Endothelial cell of umbilical vein (primary cell): ENCODE results near the gene COL4A2. TPM values are rescaled to one million over a fixed set of nuclear protein-coding genes. Genes with fewer than 3 reads are reported as not detected.

Experiments used
- BruUV-seq: library from RNA; stranded (reverse); fragments of 400-500 nt; replicated peaks from 2 replicates; lab custom pipeline; 2021; lab: Mats Ljungman, UMichigan
- CTCF ChIA-PET: fragments of 300-600, 350-600 bp; sonication (Branson Sonifier 250); formaldehyde crosslinking; loops from one replicate; lab custom pipeline; 2021; ENCODE audit warnings: antibody characterized with exemption, inconsistent platforms; lab: Charles Lee
- POLR2A ChIA-PET: fragments of 300-600, 350-600 bp; sonication (Branson Sonifier 250); formaldehyde crosslinking; loops from one replicate; lab custom pipeline; 2021; ENCODE audit warnings: antibody characterized with exemption, inconsistent platforms; lab: Charles Lee
- DNase-seq: peaks from one replicate; pipeline ENCODE4 v3.0.0-alpha.2; 2011; ENCODE audit warnings: low read depth, low spot score
- FAIRE-seq: peaks from 2 replicates; lab custom pipeline; 2011; peaks lifted over from hg19 to GRCh38; lab: Jason Lieb, UNC
- H2AFZ ChIP-seq: 2 replicates; pipeline ENCODE4 v1.6.0; 2012; ENCODE audit warnings: low read depth, low read length, control low read depth, inconsistent platforms
- H3K27ac ChIP-seq: 2 replicates; pipeline ENCODE4 v1.5.1; 2011; ENCODE audit warnings: low read depth, mild to moderate bottlenecking, control low read depth, low read length, moderate library complexity; ENCODE audit not compliant: insufficient read depth
- H3K27me3 ChIP-seq, 2 experiments: 2 replicates each; pipeline versions ENCODE4 v1.6.0 to v1.6.1; 2011; ENCODE audit warnings: low read length in 2 of 2, mixed read lengths in 1 of 2; ENCODE audit not compliant: control insufficient read depth in 2 of 2, insufficient read depth in 2 of 2
- H3K36me3 ChIP-seq, 2 experiments: 2 replicates in 1 of 2; 3 replicates in 1 of 2; pipeline ENCODE4 v1.5.1; 2011; ENCODE audit warnings: low read length in 2 of 2, mild to moderate bottlenecking in 1 of 2, moderate library complexity in 1 of 2; ENCODE audit not compliant: control insufficient read depth in 2 of 2, insufficient read depth in 2 of 2; ENCODE audit errors: extremely low read depth in 1 of 2
- H3K4me1 ChIP-seq: 3 replicates; pipeline ENCODE4 v1.5.1; 2011; ENCODE audit warnings: mild to moderate bottlenecking, low read length; ENCODE audit not compliant: control insufficient read depth, insufficient read depth; ENCODE audit errors: extremely low read depth
- H3K4me2 ChIP-seq: 2 replicates; pipeline ENCODE4 v1.6.1; 2011; ENCODE audit warnings: low read length, control low read depth, mixed read lengths; ENCODE audit not compliant: insufficient read depth
- H3K4me3 ChIP-seq, 3 experiments: fragments of 200-600 bp in 1 of 3; sonication (generic), shearing (Covaris generic) in 1 of 3; replicated peaks in 1 of 3; 2 replicates each; pipeline ENCODE4 v1.5.1; 2011 to 2016; ENCODE audit warnings: control low read depth in 3 of 3, low read length in 3 of 3, mild to moderate bottlenecking in 2 of 3, inconsistent platforms in 1 of 3, low read depth in 1 of 3, moderate library complexity in 1 of 3; ENCODE audit not compliant: insufficient read depth in 1 of 3
- H3K79me2 ChIP-seq: 2 replicates; pipeline ENCODE4 v1.6.0; 2012; ENCODE audit warnings: low read length, inconsistent platforms; ENCODE audit not compliant: control insufficient read depth, insufficient read depth
- H3K9ac ChIP-seq: replicated peaks from 2 replicates; pipeline ENCODE3; 2011; ENCODE audit warnings: low read length, control low read depth; ENCODE audit not compliant: insufficient read depth; ENCODE audit errors: extremely low read depth
- H3K9me1 ChIP-seq: replicated peaks from 3 replicates; pipeline ENCODE4 v1.6.0; 2011; ENCODE audit warnings: mild to moderate bottlenecking, low read length; ENCODE audit not compliant: control insufficient read depth, insufficient read depth; ENCODE audit errors: extremely low read depth
- H3K9me3 ChIP-seq: replicated peaks from 2 replicates; pipeline ENCODE4 v1.5.1; 2012; ENCODE audit warnings: low read length, inconsistent platforms; ENCODE audit not compliant: control insufficient read depth, insufficient read depth
- H4K20me1 ChIP-seq: replicated peaks from 2 replicates; pipeline ENCODE3; 2011; ENCODE audit warnings: mild to moderate bottlenecking, low read length; ENCODE audit not compliant: control insufficient read depth, insufficient read depth; ENCODE audit errors: extremely low read depth
- EZH2 ChIP-seq: IDR thresholded peaks from 2 replicates; pipeline ENCODE4 v1.6.1; 2012; ENCODE audit warnings: borderline replicate concordance, low read depth, mild to moderate bottlenecking, moderate library complexity, low read length, inconsistent platforms; ENCODE audit not compliant: severe bottlenecking
- FOS ChIP-seq: IDR thresholded peaks from 2 replicates; pipeline ENCODE4 v1.6.1; 2011; ENCODE audit warnings: mild to moderate bottlenecking, low read length, moderate library complexity, borderline replicate concordance; ENCODE audit not compliant: insufficient read depth
- GATA2 ChIP-seq: IDR thresholded peaks from 2 replicates; pipeline ENCODE4 v1.7.0; 2011; ENCODE audit warnings: low read depth, mild to moderate bottlenecking, moderate library complexity, mixed read lengths, low read length; ENCODE audit not compliant: insufficient read length, insufficient read depth
- MYC ChIP-seq: IDR thresholded peaks from one replicate; pipeline ENCODE4 v1.6.1; 2011; ENCODE audit warnings: mild to moderate bottlenecking, low read depth, low read length
- POLR2A ChIP-seq: IDR thresholded peaks from 2 replicates; pipeline ENCODE4 v1.6.1; 2012; ENCODE audit warnings: low read depth, mild to moderate bottlenecking, control low read depth, low read length
- POLR2AphosphoS5 ChIP-seq: IDR thresholded peaks from 2 replicates; pipeline ENCODE4 v1.6.1; 2012; ENCODE audit warnings: low read depth, mild to moderate bottlenecking, control low read depth, low read length, moderate library complexity; ENCODE audit not compliant: insufficient read depth
- dilution Hi-C: fragments of 300-500 bp; cut with MboI; formaldehyde crosslinking; loops from one replicate; pipeline ENCODE4 v1.15.0; 2019; ENCODE audit warnings: low sequenced_read_pairs; ENCODE audit not compliant: extremely low pct_ligation_motif_present
- intact Hi-C: fragments of 100-400 bp; cut with micrococcal nuclease; formaldehyde crosslinking; loops from one replicate; pipeline ENCODE4 v1.10.0; 2022
- polyA plus RNA-seq, 4 experiments: library from polyadenylated mRNA; depleted of rRNA in 3 of 4; stranded (reverse) in 3 of 4; unstranded in 1 of 4; fragments of >200 nt; gene quantifications; 2 replicates each; pipeline versions ENCODE4 v1.2.1 to v1.2.3, GENCODE V29; 2011 to 2012; ENCODE audit warnings: missing spikeins in 1 of 4
- total RNA-seq: library from RNA; stranded (reverse); gene quantifications from 2 replicates; pipeline ENCODE4 v1.2.3, GENCODE V29; 2021
- TF ChIP-seq, protein P1 (sequence below): IDR thresholded peaks from 2 replicates; pipeline ENCODE4 v1.6.1; 2011; ENCODE audit not compliant: insufficient read depth, insufficient read length
- TF ChIP-seq, protein P2 (sequence below), 2 donors: IDR thresholded peaks; 1 replicate in 1 of 2; 2 replicates in 1 of 2; pipeline ENCODE4 v1.5.1; 2011; ENCODE audit warnings: low read length in 2 of 2, mild to moderate bottlenecking in 2 of 2, moderate library complexity in 2 of 2, control low read depth in 1 of 2, inconsistent platforms in 1 of 2, low read depth in 1 of 2; ENCODE audit not compliant: insufficient read depth in 1 of 2; ENCODE audit errors: extremely low read depth in 1 of 2

COL4A2 gene
- total and polyA plus RNA-seq, 2 donors (not counting 3 experiments of a cell fraction or from before 2014, with no cell fraction given): 792 to 940 TPM

DNA sequence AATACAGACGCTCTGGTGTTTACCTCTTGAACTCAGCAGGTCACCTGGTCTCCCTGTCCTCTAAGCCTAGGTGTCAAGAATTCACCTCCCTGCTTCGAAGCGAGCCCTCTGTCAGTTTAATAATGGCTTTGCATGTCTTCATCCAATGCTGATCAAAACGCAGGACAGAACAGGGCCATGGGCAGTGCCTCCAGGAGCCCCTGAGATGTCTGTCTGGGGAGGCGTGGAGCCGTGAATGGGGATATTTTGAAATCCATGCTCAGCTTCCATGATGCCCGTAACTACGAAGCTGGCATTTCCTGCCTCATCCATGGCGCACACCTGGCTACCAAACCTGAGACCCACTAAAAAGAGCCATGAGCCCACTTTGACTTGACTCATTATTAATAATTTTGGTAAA, 140.7 kb downstream of the COL4A2 start:
- CTCF ChIA-PET: interaction anchor here (1.5 kb wide), 1 partner anchor 8 kb away, joined by 6 read pairs; no protein-coding TSS in a partner anchor
- POLR2A ChIA-PET: no interaction called here
- no peak for FAIRE-seq
- no peak for DNase-seq
- Histone ChIP-seq H3K4me1 (peaks cover 6% of the 10 kb centered on the region), H2AFZ (no peak overlapping the region), H3K79me2 (no peaks in the 10 kb centered on the region), H3K4me2 (no peak overlapping the region), H3K36me3 (peaks cover 22 to 28% of the 10 kb centered on the region in 2 experiments), H3K4me3 (no peak overlapping the region), H4K20me1 (no peaks in the 10 kb centered on the region), H3K27me3 (no peaks in the 10 kb centered on the region), H3K9ac (no peak overlapping the region), H3K9me1 (no peaks in the 10 kb centered on the region), H3K9me3 (no peaks in the 10 kb centered on the region), H3K27ac (no peak overlapping the region)
- no TSS peak for BruUV-seq
- intact Hi-C loops: no loop called here
- TF ChIP-seq POLR2A (no peak), POLR2AphosphoS5 (no peak), GATA2 (no peak)
- TF ChIP-seq, protein P1, sequence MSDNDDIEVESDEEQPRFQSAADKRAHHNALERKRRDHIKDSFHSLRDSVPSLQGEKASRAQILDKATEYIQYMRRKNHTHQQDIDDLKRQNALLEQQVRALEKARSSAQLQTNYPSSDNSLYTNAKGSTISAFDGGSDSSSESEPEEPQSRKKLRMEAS: no peak
- dilution Hi-C loops: no loop called here

DNA sequence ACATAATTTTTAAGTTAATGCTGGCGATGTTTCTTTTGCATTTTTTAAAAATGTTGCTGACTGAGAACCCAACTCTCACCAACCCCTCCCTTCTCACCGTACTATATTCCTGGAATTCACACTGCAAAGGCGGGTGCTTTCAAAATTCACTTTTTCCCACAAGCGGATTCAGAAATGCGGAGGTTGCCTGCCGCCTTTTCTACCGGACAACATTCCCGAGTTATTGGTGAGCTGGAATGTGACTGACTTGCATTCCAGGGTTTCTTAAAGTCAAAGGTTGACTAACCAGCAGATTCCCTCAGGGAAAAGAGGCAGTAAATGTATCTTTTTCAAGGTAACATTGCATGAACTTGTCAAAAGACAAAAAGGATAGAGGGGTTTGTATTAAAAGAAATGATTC, 141.1 kb downstream of the COL4A2 start:
- Histone ChIP-seq H3K4me1 (peaks cover 1% of the 10 kb centered on the region), H3K4me2 (no peak overlapping the region), H3K9me1 (no peaks in the 10 kb centered on the region), H3K9ac (no peak overlapping the region), H3K27ac (no peak overlapping the region), H3K27me3 (no peaks in the 10 kb centered on the region), H3K4me3 (no peak overlapping the region), H3K9me3 (no peaks in the 10 kb centered on the region), H3K79me2 (no peaks in the 10 kb centered on the region), H2AFZ (no peak overlapping the region), H3K36me3 (peaks cover 22 to 26% of the 10 kb centered on the region in 2 experiments), H4K20me1 (no peaks in the 10 kb centered on the region)
- TF ChIP-seq, protein P2, sequence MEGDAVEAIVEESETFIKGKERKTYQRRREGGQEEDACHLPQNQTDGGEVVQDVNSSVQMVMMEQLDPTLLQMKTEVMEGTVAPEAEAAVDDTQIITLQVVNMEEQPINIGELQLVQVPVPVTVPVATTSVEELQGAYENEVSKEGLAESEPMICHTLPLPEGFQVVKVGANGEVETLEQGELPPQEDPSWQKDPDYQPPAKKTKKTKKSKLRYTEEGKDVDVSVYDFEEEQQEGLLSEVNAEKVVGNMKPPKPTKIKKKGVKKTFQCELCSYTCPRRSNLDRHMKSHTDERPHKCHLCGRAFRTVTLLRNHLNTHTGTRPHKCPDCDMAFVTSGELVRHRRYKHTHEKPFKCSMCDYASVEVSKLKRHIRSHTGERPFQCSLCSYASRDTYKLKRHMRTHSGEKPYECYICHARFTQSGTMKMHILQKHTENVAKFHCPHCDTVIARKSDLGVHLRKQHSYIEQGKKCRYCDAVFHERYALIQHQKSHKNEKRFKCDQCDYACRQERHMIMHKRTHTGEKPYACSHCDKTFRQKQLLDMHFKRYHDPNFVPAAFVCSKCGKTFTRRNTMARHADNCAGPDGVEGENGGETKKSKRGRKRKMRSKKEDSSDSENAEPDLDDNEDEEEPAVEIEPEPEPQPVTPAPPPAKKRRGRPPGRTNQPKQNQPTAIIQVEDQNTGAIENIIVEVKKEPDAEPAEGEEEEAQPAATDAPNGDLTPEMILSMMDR (IDR thresholded peaks at IDR 0.05; ENCODE audit: extremely low read depth in 1 of 2, insufficient read depth in 1 of 2, low read depth in 1 of 2, low read length in 2 of 2): no peak
- TF ChIP-seq GATA2 (no peak), MYC (no peak), FOS (no peak), POLR2AphosphoS5 (no peak), EZH2 (no peak), POLR2A (no peak)
- DNase-seq (no peak), FAIRE-seq (no peak)
- BruUV-seq: no TSS peak
- CTCF ChIA-PET: no interaction called here
- intact Hi-C loops: no loop called here
- POLR2A ChIA-PET: no interaction called here
- dilution Hi-C loops: no loop called here
